HL-60 (cell line): Measurements from ENCODE around the gene LRRTM4.

Experiments used
- DNase-seq, 2 experiments: peaks; one replicate each; pipeline ENCODE4 v3.0.0-alpha.2; 2010 to 2020; ENCODE audit warnings: low read depth in 1 of 2, low spot score in 1 of 2
- H3K27ac ChIP-seq: fragments of 250-450 bp; sonication (Bioruptor Pico); replicated peaks from 2 replicates; pipeline ENCODE4 v1.5.1; 2020; ENCODE audit warnings: mild to moderate bottlenecking, moderate library complexity
- H3K27me3 ChIP-seq: fragments of 250-450 bp; sonication (Bioruptor Pico); 2 replicates; pipeline ENCODE4 v1.5.1; 2021; ENCODE audit warnings: mild to moderate bottlenecking, moderate library complexity; ENCODE audit not compliant: insufficient read depth, poor library complexity, severe bottlenecking
- H3K4me3 ChIP-seq: replicated peaks from 2 replicates; pipeline ENCODE4 v1.5.1; 2011; ENCODE audit warnings: mild to moderate bottlenecking, control low read depth, low read length; ENCODE audit not compliant: insufficient read depth
- CTCF ChIP-seq: IDR thresholded peaks from one replicate; pipeline ENCODE4 v1.5.1; 2011; ENCODE audit warnings: low read length, control low read depth, inconsistent platforms; ENCODE audit not compliant: insufficient read depth
- GABPA ChIP-seq: IDR thresholded peaks from 2 replicates; pipeline ENCODE4 v1.6.1; 2012; ENCODE audit warnings: low read depth
- POLR2AphosphoS5 ChIP-seq: IDR thresholded peaks from 2 replicates; pipeline ENCODE4 v1.6.1; 2012; ENCODE audit warnings: low read depth
- REST ChIP-seq: IDR thresholded peaks from 2 replicates; pipeline ENCODE4 v1.6.1; 2012; ENCODE audit warnings: low read depth; ENCODE audit not compliant: insufficient replicate concordance
- SPI1 ChIP-seq: IDR thresholded peaks from 2 replicates; pipeline ENCODE4 v1.6.1; 2012; ENCODE audit warnings: low read depth, mild to moderate bottlenecking, borderline replicate concordance

LRRTM4 gene

GRCh38 chr2:76932550-76932949 lies 589.6 kb downstream of the LRRTM4 start:
- Histone ChIP-seq H3K4me3 (no peak overlapping the region), H3K27me3 (no peaks in the 10 kb centered on the region), H3K27ac (no peak overlapping the region)
- TF ChIP-seq GABPA (no peak), CTCF (no peak), SPI1 (no peak), POLR2AphosphoS5 (no peak), REST (no peak)
- DNase-seq = no peak

- no peak overlapping the region for H3K27ac ChIP-seq
- TF ChIP-seq SPI1 (no peak), POLR2AphosphoS5 (no peak), GABPA (no peak), REST (no peak), CTCF (no peak)
- H3K4me3 ChIP-seq = no peak overlapping the region
- DNase-seq = no peak
- no peaks in the 10 kb centered on the region for H3K27me3 ChIP-seq
These were observed 592.0 kb downstream of the LRRTM4 start for GRCh38 chr2:76930056-76930744.

- no peak for DNase-seq
- Histone ChIP-seq H3K27ac (no peak overlapping the region), H3K27me3 (no peaks in the 10 kb centered on the region), H3K4me3 (no peak overlapping the region)
- TF ChIP-seq CTCF (no peak), REST (no peak), GABPA (no peak), SPI1 (no peak), POLR2AphosphoS5 (no peak)
These were observed 594.1 kb downstream of the LRRTM4 start for GRCh38 chr2:76928026-76928425.
